GM10266 (cell line): ENCODE results near the gene SPTAN1.

Experiments
- DNase-seq: peaks from one replicate; pipeline ENCODE4 v3.0.0; 2012; ENCODE audit errors: extremely low spot score
- TF ChIP-seq, protein P1 (sequence below): IDR thresholded peaks from 2 replicates; pipeline ENCODE4 v1.5.1; 2012; ENCODE audit warnings: mild to moderate bottlenecking, low read depth; ENCODE audit not compliant: control insufficient read depth, insufficient read depth; ENCODE audit errors: missing control alignments

Gene SPTAN1

GRCh38 chr9:128675382-128675781 lies 123.0 kb downstream of the SPTAN1 start:
- TF ChIP-seq, protein P1, sequence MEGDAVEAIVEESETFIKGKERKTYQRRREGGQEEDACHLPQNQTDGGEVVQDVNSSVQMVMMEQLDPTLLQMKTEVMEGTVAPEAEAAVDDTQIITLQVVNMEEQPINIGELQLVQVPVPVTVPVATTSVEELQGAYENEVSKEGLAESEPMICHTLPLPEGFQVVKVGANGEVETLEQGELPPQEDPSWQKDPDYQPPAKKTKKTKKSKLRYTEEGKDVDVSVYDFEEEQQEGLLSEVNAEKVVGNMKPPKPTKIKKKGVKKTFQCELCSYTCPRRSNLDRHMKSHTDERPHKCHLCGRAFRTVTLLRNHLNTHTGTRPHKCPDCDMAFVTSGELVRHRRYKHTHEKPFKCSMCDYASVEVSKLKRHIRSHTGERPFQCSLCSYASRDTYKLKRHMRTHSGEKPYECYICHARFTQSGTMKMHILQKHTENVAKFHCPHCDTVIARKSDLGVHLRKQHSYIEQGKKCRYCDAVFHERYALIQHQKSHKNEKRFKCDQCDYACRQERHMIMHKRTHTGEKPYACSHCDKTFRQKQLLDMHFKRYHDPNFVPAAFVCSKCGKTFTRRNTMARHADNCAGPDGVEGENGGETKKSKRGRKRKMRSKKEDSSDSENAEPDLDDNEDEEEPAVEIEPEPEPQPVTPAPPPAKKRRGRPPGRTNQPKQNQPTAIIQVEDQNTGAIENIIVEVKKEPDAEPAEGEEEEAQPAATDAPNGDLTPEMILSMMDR: no peak
- DNase-seq: no peak

DNA sequence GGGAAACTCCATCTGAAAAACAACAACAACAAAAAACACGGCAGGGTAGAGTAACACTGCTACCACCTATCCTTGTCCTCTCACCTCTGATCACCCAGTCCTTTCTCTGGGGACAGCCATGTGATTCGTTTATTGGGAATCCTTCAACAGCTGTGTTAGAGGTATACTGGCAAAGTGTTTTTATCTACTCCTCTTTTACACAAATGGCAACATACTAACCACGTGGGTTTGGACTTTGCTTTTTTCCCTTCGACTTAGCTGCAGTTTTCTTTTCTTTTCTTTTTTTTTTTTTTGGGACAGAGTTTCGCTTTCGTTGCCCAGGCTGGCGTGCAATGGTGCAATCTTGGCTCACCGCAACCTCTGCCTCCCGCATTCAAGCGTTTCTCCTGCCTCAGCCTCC lies 125.4 kb downstream of the SPTAN1 start:
- TF ChIP-seq, protein P1: no peak
- no peak for DNase-seq
